DLD1 (cell line): Measurements from ENCODE around the gene FAM236D.
"Not testable (repeated sequence)": the region's sequence is repeated elsewhere in the genome, so short reads cannot be mapped to it uniquely, and the experiment has no call there.

Experiments used
- in situ Hi-C: cut with HindIII; loops from 2 replicates; pipeline ENCODE4 v1.10.0; 2017; ENCODE audit warnings: low sequenced_read_pairs

Gene FAM236D

GRCh38 chrX:72808110-72808509 is at the start of gene FAM236D:
FAM236D (minus strand) TSS chrX:72808210; CDS start chrX:72808110, 100 bp downstream.
- in situ Hi-C loops, result not testable (repeated sequence)

GRCh38 chrX:72837532-72837931 is 29.5 kb upstream of the FAM236D start:
- in situ Hi-C loops, result not testable (repeated sequence)

- in situ Hi-C loops, result not testable (repeated sequence)
Measured at GRCh38 chrX:72830701-72831100, 22.7 kb upstream of the FAM236D start.

- in situ Hi-C loops, result not testable (repeated sequence)
Measured at GRCh38 chrX:72790390-72790789, 17.6 kb downstream of the FAM236D start.

GRCh38 chrX:72788142-72788541 is 19.9 kb downstream of the FAM236D start:
- in situ Hi-C loops, result not testable (repeated sequence)

GRCh38 chrX:72783964-72784363 is 24.0 kb downstream of the FAM236D start:
- in situ Hi-C loops, result not testable (repeated sequence)

GRCh38 chrX:72783365-72783936 is 24.6 kb downstream of the FAM236D start:
- in situ Hi-C loops, result not testable (repeated sequence)

GRCh38 chrX:72782560-72782959 is 25.4 kb downstream of the FAM236D start, which contains the start of gene FAM236B:
FAM236B (minus strand) TSS chrX:72782660; CDS start chrX:72782560, 100 bp downstream.
- in situ Hi-C loops, result not testable (repeated sequence)

GRCh38 chrX:72778146-72778545 is 29.9 kb downstream of the FAM236D start:
- in situ Hi-C loops, result not testable (repeated sequence)

GRCh38 chrX:72777467-72777790 is 30.6 kb downstream of the FAM236D start:
- in situ Hi-C loops, result not testable (repeated sequence)

GRCh38 chrX:72776653-72777466 is 31.1 kb downstream of the FAM236D start, which contains the start of gene DMRTC1B:
DMRTC1B (plus strand) TSS chrX:72776890; CDS start chrX:72845136, 68,246 bp downstream.
- in situ Hi-C loops, result not testable (repeated sequence)

- in situ Hi-C loops, result not testable (repeated sequence)
Measured at GRCh38 chrX:72760454-72760853, 47.6 kb downstream of the FAM236D start.
